H9 (cell line): Measurements from ENCODE around the gene PLCXD3. TPM values are rescaled to one million over a fixed set of nuclear protein-coding genes. Genes with fewer than 3 reads are reported as not detected.

ENCODE experiments used
- DNase-seq: peaks from one replicate; pipeline ENCODE4 v3.0.0-alpha.2; 2017
- H2AFZ ChIP-seq: one replicate; pipeline ENCODE4 v1.6.1; 2013; ENCODE audit warnings: mild to moderate bottlenecking, low read length, control low read depth, moderate library complexity
- H2AK5ac ChIP-seq: 2 replicates; pipeline ENCODE4 v1.6.1; 2013; ENCODE audit warnings: low read length, control low read depth, mixed read lengths; ENCODE audit not compliant: insufficient read length
- H2BK120ac ChIP-seq: one replicate; pipeline ENCODE4 v1.6.1; 2013; ENCODE audit warnings: low read depth, mild to moderate bottlenecking, low read length, control low read depth, inconsistent platforms; ENCODE audit not compliant: poor library complexity, severe bottlenecking
- H2BK12ac ChIP-seq: 2 replicates; pipeline ENCODE4 v1.6.1; 2013; ENCODE audit warnings: low read length, control low read depth, mixed read lengths, low read depth; ENCODE audit not compliant: insufficient read length
- H2BK15ac ChIP-seq: 2 replicates; pipeline ENCODE4 v1.6.1; 2013; ENCODE audit warnings: low read depth, low read length, control low read depth
- H2BK20ac ChIP-seq: one replicate; pipeline ENCODE4 v1.6.1; 2013; ENCODE audit warnings: low read depth, mild to moderate bottlenecking, low read length, control low read depth, inconsistent platforms; ENCODE audit not compliant: poor library complexity, severe bottlenecking
- H2BK5ac ChIP-seq: 2 replicates; pipeline ENCODE4 v1.6.1; 2013; ENCODE audit warnings: low read length, control low read depth, mixed read lengths; ENCODE audit not compliant: insufficient read length
- H3K14ac ChIP-seq: 2 replicates; pipeline ENCODE4 v1.6.1; 2013; ENCODE audit warnings: low read length, control low read depth; ENCODE audit not compliant: insufficient read depth
- H3K18ac ChIP-seq: 2 replicates; pipeline ENCODE4 v1.6.1; 2013; ENCODE audit warnings: low read depth, mild to moderate bottlenecking, mixed read lengths, low read length, control low read depth; ENCODE audit not compliant: insufficient read length
- H3K23ac ChIP-seq: 2 replicates; pipeline ENCODE4 v1.6.1; 2013; ENCODE audit warnings: low read length, control low read depth, mixed read lengths, low read depth; ENCODE audit not compliant: insufficient read length
- H3K23me2 ChIP-seq: 2 replicates; pipeline ENCODE4 v1.6.1; 2013; ENCODE audit warnings: low read depth, mild to moderate bottlenecking, mixed read lengths, low read length, control low read depth; ENCODE audit not compliant: insufficient read length, poor library complexity, severe bottlenecking
- H3K27ac ChIP-seq: 2 replicates; pipeline ENCODE4 v1.5.1; 2013; ENCODE audit warnings: low read length, control low read depth, mixed read lengths, low read depth; ENCODE audit not compliant: insufficient read length
- H3K27me3 ChIP-seq: 2 replicates; pipeline ENCODE4 v1.6.1; 2013; ENCODE audit warnings: low read length, control low read depth, inconsistent platforms; ENCODE audit not compliant: insufficient read depth
- H3K4ac ChIP-seq: 2 replicates; pipeline ENCODE4 v1.6.1; 2013; ENCODE audit warnings: low read depth, mild to moderate bottlenecking, control low read depth, inconsistent platforms, low read length, moderate library complexity
- H3K4me1 ChIP-seq: 2 replicates; pipeline ENCODE4 v1.6.1; 2013; ENCODE audit warnings: low read length, control low read depth, inconsistent platforms; ENCODE audit not compliant: insufficient read depth
- H3K4me2 ChIP-seq: 2 replicates; pipeline ENCODE4 v1.6.1; 2013; ENCODE audit warnings: low read length, control low read depth, mixed read lengths; ENCODE audit not compliant: insufficient read length, insufficient read depth
- H3K56ac ChIP-seq: 2 replicates; pipeline ENCODE4 v1.6.1; 2013; ENCODE audit warnings: low read depth, mild to moderate bottlenecking, mixed read lengths, low read length, control low read depth; ENCODE audit not compliant: insufficient read length
- H3K79me1 ChIP-seq: 2 replicates; pipeline ENCODE4 v1.6.1; 2013; ENCODE audit warnings: low read depth, mild to moderate bottlenecking, moderate library complexity, low read length, control low read depth, inconsistent platforms; ENCODE audit not compliant: insufficient read depth, poor library complexity, severe bottlenecking
- H3K79me2 ChIP-seq: 2 replicates; pipeline ENCODE4 v1.6.1; 2013; ENCODE audit warnings: low read length, control low read depth, inconsistent platforms; ENCODE audit not compliant: insufficient read depth
- H3K9ac ChIP-seq: 2 replicates; pipeline ENCODE4 v1.6.1; 2013; ENCODE audit warnings: low read length, control low read depth, mixed read lengths; ENCODE audit not compliant: insufficient read length; ENCODE audit errors: extremely low read depth
- H3K9me3 ChIP-seq: one replicate; pipeline ENCODE4 v1.6.1; 2013; ENCODE audit warnings: low read depth, low read length, inconsistent platforms; ENCODE audit not compliant: control insufficient read depth
- H3T11ph ChIP-seq: one replicate; pipeline ENCODE4 v1.6.1; 2013; ENCODE audit warnings: mild to moderate bottlenecking, low read length, control low read depth, inconsistent platforms
- H4K20me1 ChIP-seq: one replicate; pipeline ENCODE4 v1.6.1; 2013; ENCODE audit not compliant: control insufficient read depth, insufficient read length, insufficient read depth
- H4K5ac ChIP-seq: 2 replicates; pipeline ENCODE4 v1.6.1; 2013; ENCODE audit warnings: low read depth, mild to moderate bottlenecking, mixed read lengths, low read length, control low read depth; ENCODE audit not compliant: insufficient read length
- H4K8ac ChIP-seq: replicated peaks from 2 replicates; pipeline ENCODE4 v1.6.1; 2013; ENCODE audit warnings: low read length, control low read depth, mixed read lengths, low read depth; ENCODE audit not compliant: insufficient read length
- H4K91ac ChIP-seq: 2 replicates; pipeline ENCODE4 v1.6.1; 2013; ENCODE audit warnings: low read depth, mild to moderate bottlenecking, moderate library complexity, mixed read lengths, low read length, control low read depth; ENCODE audit not compliant: insufficient read length
- H3K27ac Mint-ChIP-seq, 3 experiments: 2 replicates in 2 of 3; 3 replicates in 1 of 3; pipeline ENCODE4 v1.8.0; 2020 to 2021; ENCODE audit warnings: mixed read lengths in 3 of 3, mild to moderate bottlenecking in 1 of 3, moderate library complexity in 1 of 3
- H3K27me3 Mint-ChIP-seq: 2 replicates; pipeline ENCODE4 v1.8.0; 2021; ENCODE audit warnings: low read depth, mild to moderate bottlenecking, moderate library complexity, mixed read lengths
- H3K36me3 Mint-ChIP-seq, 3 experiments: 2 replicates in 2 of 3; 3 replicates in 1 of 3; pipeline ENCODE4 v1.8.0; 2020 to 2021; ENCODE audit warnings: low read depth in 3 of 3, mixed read lengths in 3 of 3; ENCODE audit not compliant: insufficient read depth in 1 of 3
- H3K4me1 Mint-ChIP-seq, 2 experiments: 2 replicates each; pipeline ENCODE4 v1.8.0; 2020; ENCODE audit warnings: mixed read lengths in 2 of 2
- H3K4me3 Mint-ChIP-seq, 2 experiments: 2 replicates in 1 of 2; 3 replicates in 1 of 2; pipeline ENCODE4 v1.8.0; 2020 to 2021; ENCODE audit warnings: mild to moderate bottlenecking in 2 of 2, mixed read lengths in 2 of 2, moderate library complexity in 1 of 2
- H3K9me3 Mint-ChIP-seq, 2 experiments: 2 replicates in 1 of 2; 3 replicates in 1 of 2; pipeline ENCODE4 v1.8.0; 2020; ENCODE audit warnings: mild to moderate bottlenecking in 2 of 2, mixed read lengths in 2 of 2, moderate library complexity in 1 of 2
- CTCF ChIP-seq: fragments of 200-600 bp; sonication (generic); conservative IDR thresholded peaks from 3 replicates; pipeline ENCODE4 v1.8.0; 2021; ENCODE audit warnings: antibody characterized with exemption, mild to moderate bottlenecking
- WGBS: extraction: QIAGEN DNeasy Blood & Tissue Kit; methylation state at CpG from one replicate; pipeline ENCODE4 v1.1.7; 2013; ENCODE audit warnings: missing lambda C conversion rate, low lambda C conversion rate, mixed read lengths; ENCODE audit not compliant: insufficient read length; ENCODE audit errors: extremely low coverage; 5-methylcytosine and 5-hydroxymethylcytosine counted together
- total RNA-seq: library from RNA; stranded (reverse); gene quantifications from 2 replicates; pipeline ENCODE4 v1.2.1, GENCODE V29; 2021

PLCXD3 gene
- total RNA-seq, 1 experiment from 2014 or later = not detected

- H2BK15ac ChIP-seq = no peak overlapping the region
- no peak overlapping the region for H2BK12ac ChIP-seq
- H3K9me3 ChIP-seq = no peaks in the 10 kb centered on the region
- no peaks in the 10 kb centered on the region for H4K20me1 ChIP-seq
- no peak overlapping the region for H3K18ac ChIP-seq
- no peak overlapping the region for H3K14ac ChIP-seq
- WGBS = no CpG with 5 or more reads among the region's 2 CpGs
- H2BK5ac ChIP-seq = no peak overlapping the region
- no peak overlapping the region for H3K4ac ChIP-seq
- no peaks in the 10 kb centered on the region for H3K27me3 ChIP-seq
- H3K4me2 ChIP-seq = no peak overlapping the region
- H2BK20ac ChIP-seq = no peak overlapping the region
- no peaks in the 10 kb centered on the region for H3K79me2 ChIP-seq
- H3K9ac ChIP-seq = no peak overlapping the region
- peaks cover 3% of the 10 kb centered on the region; the same call in 1 of the 2 replicates for H3K4me1 ChIP-seq
- no peak overlapping the region for H2AFZ ChIP-seq
- Mint-ChIP-seq H3K36me3 (no peaks in the 10 kb centered on the region), H3K4me1 (peaks cover 10 to 17% of the 10 kb centered on the region in 2 experiments), H3K27ac (no peak overlapping the region), H3K27me3 (no peaks in the 10 kb centered on the region), H3K9me3 (no peaks in the 10 kb centered on the region; a peak in 1 of 5 replicates), H3K4me3 (no peak overlapping the region)
- no peak for TF ChIP-seq CTCF
- H2AK5ac ChIP-seq = no peak overlapping the region
- no peak overlapping the region for H3T11ph ChIP-seq
- H3K56ac ChIP-seq = no peak overlapping the region
- no peak overlapping the region for H4K8ac ChIP-seq
- H3K23me2 ChIP-seq = no peaks in the 10 kb centered on the region
- no peaks in the 10 kb centered on the region for H3K79me1 ChIP-seq
- DNase-seq = no peak
- H3K27ac ChIP-seq = no peak overlapping the region
- H3K23ac ChIP-seq = no peak overlapping the region
- H2BK120ac ChIP-seq = no peak overlapping the region
- no peak overlapping the region for H4K91ac ChIP-seq
- H4K5ac ChIP-seq = no peak overlapping the region
These were observed 172.2 kb downstream of the PLCXD3 start for GRCh38 chr5:41338136-41338675.
